NCI-H1417 (cell line): ENCODE results near the gene TEX2.

Experiments used
- DNase-seq, 3 experiments: peaks; one replicate each; lab custom pipeline; 2025; lab: John Stamatoyannopoulos, UW

The TEX2 gene

GRCh38 chr17:64115822-64116534 lies 147.1 kb downstream of the TEX2 start:
- DNase-seq = no peak

DNA sequence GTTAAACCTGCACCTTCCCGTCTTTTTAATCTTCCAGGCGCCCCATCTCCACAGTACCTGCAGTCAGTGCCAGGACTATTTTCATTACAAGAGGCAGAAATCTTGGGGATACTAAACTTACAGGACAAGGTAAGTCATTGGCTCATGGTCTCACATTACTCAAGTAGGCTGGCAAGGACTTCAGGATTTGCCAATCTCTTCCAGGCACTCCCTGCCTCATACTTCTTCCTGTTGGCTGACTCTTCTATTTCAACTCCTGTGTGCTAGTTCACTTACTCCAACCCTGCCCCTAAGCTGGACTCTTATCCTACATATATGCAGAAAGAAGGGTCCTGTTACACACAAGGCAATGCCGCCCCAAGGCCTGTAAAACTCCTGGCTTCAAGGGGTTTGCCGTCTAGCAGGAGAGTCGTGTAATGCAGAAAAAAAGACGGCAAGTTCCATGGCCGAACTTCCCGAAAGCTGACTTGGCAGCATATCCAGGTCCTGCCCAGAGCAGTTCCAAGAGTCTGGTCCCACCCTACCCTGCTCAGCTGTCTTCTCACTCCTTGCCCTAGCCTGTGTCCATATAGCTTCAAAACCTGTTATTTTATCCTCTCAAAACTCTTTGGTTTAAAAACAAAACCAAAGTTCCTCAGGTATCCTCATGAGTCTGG lies 147.9 kb downstream of the TEX2 start:
- DNase-seq = no peak

DNA sequence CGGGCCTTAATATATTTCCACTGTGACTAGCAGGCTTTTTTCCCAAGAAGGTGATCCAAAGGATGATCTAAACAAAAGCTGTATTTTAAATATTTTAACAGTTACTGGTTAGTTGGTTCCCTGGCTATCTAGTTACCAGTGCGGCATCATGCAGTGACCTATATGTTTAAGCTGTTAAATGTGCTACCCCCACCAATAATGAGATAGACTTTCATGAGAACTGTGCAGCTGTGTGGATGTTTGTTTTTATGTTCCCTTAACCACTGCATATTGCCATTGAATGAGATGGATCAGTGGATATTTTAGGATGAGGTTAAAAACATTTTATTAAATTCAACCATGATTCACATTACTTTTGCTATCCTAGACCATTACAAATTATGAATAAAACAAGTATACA lies 150.1 kb downstream of the TEX2 start:
- DNase-seq = no peak

GRCh38 chr17:64111831-64112230 lies 151.2 kb downstream of the TEX2 start:
- DNase-seq = no peak

DNA sequence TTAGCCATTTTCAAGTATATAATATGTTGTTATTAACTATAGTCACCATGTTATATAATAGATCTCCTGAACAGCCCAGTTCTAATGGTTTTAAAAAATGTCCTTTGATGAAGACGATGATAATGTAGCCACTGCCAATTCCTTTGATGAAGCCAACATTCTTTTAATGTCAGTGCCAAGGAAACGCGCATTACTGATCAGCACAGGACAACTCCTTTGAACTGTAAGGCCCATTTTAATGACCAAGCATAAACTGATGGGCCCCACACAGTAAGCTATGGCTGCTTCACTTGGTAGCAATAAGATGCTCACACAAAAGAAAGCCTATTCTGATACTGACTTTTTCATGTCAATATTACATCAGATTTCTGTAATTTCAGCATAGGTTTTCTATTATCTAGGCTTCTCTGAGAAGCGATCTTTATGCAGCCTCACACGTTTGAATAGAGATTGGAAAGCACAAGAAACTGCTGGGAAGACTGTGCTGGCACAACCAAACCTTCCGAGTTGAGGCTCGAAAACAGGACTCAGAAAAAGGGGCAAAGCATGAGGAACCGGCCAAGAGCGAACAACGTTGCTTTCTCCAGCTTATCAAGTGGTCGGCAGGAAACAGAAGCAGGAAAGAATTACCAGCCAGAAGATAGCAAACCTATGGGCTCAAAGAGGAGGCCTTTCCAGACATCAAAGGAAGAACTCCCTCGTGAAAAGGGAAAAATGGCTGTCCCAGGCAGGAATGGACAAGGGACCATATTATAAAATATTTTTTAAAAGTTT lies 152.5 kb downstream of the TEX2 start:
- DNase-seq = no peak

- no peak for DNase-seq
These were observed 153.7 kb downstream of the TEX2 start for GRCh38 chr17:64109400-64109799.

GRCh38 chr17:64107500-64108236 lies 155.4 kb downstream of the TEX2 start:
- peak in 1 of 3 experiments; percentile 19 for DNase-seq

GRCh38 chr17:64106918-64107317 lies 156.1 kb downstream of the TEX2 start:
- DNase-seq = no peak

- DNase-seq = no peak
These were observed 159.4 kb downstream of the TEX2 start for GRCh38 chr17:64103391-64104364.

GRCh38 chr17:64102627-64103390 lies 160.3 kb downstream of the TEX2 start:
- DNase-seq = no peak

DNA sequence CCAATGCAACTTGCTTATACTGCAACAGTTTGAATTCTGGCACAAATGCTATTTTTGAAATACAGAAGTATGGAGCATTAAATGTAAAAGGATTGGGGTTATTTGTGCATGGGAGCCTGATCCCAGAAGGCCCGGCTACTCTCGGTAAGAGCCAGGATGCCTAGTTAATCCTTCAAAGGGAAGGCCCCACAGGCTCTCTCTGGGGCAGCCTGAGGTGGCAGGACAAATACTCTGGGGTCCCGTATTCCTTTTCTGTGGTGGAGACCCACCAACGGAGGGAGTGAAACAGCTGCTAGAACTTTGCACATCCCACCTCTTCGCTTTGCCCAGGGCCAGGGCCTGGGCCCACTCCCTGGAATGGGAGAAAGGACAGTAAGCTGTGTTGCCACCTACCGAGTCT lies 163.5 kb downstream of the TEX2 start:
- no peak for DNase-seq
